ENCODE results near the gene RASSF7. TPM values are rescaled to one million over a fixed set of nuclear protein-coding genes. Genes with fewer than 3 reads are reported as not detected.
"Not testable (repeated sequence)": the region's sequence is repeated elsewhere in the genome, so short reads cannot be mapped to it uniquely, and the experiment has no call there.

The RASSF7 gene
- total RNA-seq, 1 donor from 2014 or later: 2.6 TPM

- DNase-seq (ENCODE audit: low spot score): no peak
- intact Hi-C loops (cut with DNase I): no loop called here
Observed at GRCh38 chr11:561148-562003, 606 bp downstream of the RASSF7 start.

GRCh38 chr11:562046-562645, 1.4 kb downstream of the RASSF7 start:
- no peak for DNase-seq (ENCODE audit: low spot score)
- intact Hi-C loops (cut with DNase I): no loop called here

GRCh38 chr11:563066-563811, 2.5 kb downstream of the RASSF7 start:
- intact Hi-C loops (cut with DNase I): no loop called here
- DNase-seq (ENCODE audit: low spot score): no peak

- intact Hi-C loops (cut with DNase I): no loop called here
- no peak for DNase-seq (ENCODE audit: low spot score)
Observed at GRCh38 chr11:563812-564578, 3.2 kb downstream of the RASSF7 start.

- intact Hi-C loops (cut with DNase I): no loop called here
- DNase-seq (ENCODE audit: low spot score): no peak
Observed at GRCh38 chr11:565921-566509, 5.2 kb downstream of the RASSF7 start.

GRCh38 chr11:567011-567628, 6.3 kb downstream of the RASSF7 start:
- no peak for DNase-seq (ENCODE audit: low spot score)
- intact Hi-C loops (cut with DNase I): no loop called here

GRCh38 chr11:567629-568292, 7.0 kb downstream of the RASSF7 start:
- intact Hi-C loops (cut with DNase I): no loop called here
- no peak for DNase-seq (ENCODE audit: low spot score)

- intact Hi-C loops (cut with DNase I): no loop called here
- peak; percentile 96 for DNase-seq (ENCODE audit: low spot score)
Observed at GRCh38 chr11:568306-569157, 7.8 kb downstream of the RASSF7 start.

- intact Hi-C loops (cut with DNase I): no loop called here
- DNase-seq (ENCODE audit: low spot score): no peak
Observed at GRCh38 chr11:569158-569885, 8.6 kb downstream of the RASSF7 start.

- no peak for DNase-seq (ENCODE audit: low spot score)
Observed at GRCh38 chr11:571802-572185, 11.0 kb downstream of the RASSF7 start.

GRCh38 chr11:573146-573759, 12.5 kb downstream of the RASSF7 start:
- no peak for DNase-seq (ENCODE audit: low spot score)
- intact Hi-C loops (cut with DNase I): no loop called here

More at GRCh38 chr11:571802-572185, 11.0 kb downstream of the RASSF7 start:
- intact Hi-C loops (cut with DNase I): no loop called here

- intact Hi-C loops (cut with DNase I): not testable (repeated sequence)
Observed at GRCh38 chr11:574031-574570, 13.3 kb downstream of the RASSF7 start.

GRCh38 chr11:574632-575312, 14.0 kb downstream of the RASSF7 start:
- intact Hi-C loops (cut with DNase I): loop anchor here (5.0 kb wide), 1 partner anchor 43 kb away; the partner anchor contains the start of gene IRF7
- no peak for DNase-seq (ENCODE audit: low spot score)

More at GRCh38 chr11:574031-574570, 13.3 kb downstream of the RASSF7 start:
- DNase-seq (ENCODE audit: low spot score): not testable (repeated sequence)

GRCh38 chr11:575313-575995, 14.7 kb downstream of the RASSF7 start:
- no peak for DNase-seq (ENCODE audit: low spot score)
- intact Hi-C loops (cut with DNase I): loop anchor here (5.0 kb wide), 1 partner anchor 42 kb away; the partner anchor contains the start of gene IRF7

Data from cardiac septum (tissue), 1 donor.